Prostate gland (tissue), 2 donors: ENCODE measurements around the gene SH3BGRL3.

Experiments
- POLR2A ChIP-seq: fragments of 450-650 bp; IDR thresholded peaks from one replicate; pipeline ENCODE4 v1.6.1; 2016; ENCODE audit warnings: antibody characterized with exemption, mild to moderate bottlenecking
- TF ChIP-seq, protein P1 (sequence below), 4 experiments: fragments of 200-600 bp in 2 of 4; fragments of 450-650 bp in 2 of 4; sonication (generic) in 2 of 4; IDR thresholded peaks; 1 replicate in 3 of 4; 2 replicates in 1 of 4; pipeline ENCODE4 v1.5.1; 2016 to 2019; ENCODE audit warnings: antibody characterized with exemption in 4 of 4, mild to moderate bottlenecking in 2 of 4, moderate library complexity in 2 of 4

DNA sequence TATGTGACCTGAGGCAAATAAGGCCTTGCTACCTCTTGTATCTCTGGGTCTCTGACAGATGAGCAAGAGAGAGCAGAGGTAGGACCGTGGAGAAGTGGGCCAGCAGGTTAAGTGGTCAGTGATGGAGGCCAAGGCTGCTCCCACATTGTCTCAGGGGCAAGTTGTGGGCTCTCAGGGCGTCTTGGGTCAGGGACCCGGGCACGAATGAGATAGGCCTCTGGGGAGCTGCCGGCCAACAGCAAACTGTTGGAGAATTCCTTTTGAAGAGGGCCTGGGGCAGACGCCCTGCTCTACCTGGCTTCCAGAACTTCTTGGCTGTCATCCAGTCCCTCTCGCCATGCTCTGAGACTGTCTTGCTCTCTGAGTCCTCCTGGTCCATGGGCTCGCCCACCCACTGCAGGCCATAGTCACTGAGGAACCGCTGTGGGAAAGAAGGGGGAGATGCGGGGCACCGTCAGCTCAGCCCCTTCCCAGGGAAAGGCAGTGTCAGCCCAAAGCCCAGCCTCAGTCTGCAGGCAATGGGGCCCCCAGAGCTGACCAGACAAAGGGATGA, 14.1 kb downstream of the SH3BGRL3 start:
- TF ChIP-seq, protein P1, sequence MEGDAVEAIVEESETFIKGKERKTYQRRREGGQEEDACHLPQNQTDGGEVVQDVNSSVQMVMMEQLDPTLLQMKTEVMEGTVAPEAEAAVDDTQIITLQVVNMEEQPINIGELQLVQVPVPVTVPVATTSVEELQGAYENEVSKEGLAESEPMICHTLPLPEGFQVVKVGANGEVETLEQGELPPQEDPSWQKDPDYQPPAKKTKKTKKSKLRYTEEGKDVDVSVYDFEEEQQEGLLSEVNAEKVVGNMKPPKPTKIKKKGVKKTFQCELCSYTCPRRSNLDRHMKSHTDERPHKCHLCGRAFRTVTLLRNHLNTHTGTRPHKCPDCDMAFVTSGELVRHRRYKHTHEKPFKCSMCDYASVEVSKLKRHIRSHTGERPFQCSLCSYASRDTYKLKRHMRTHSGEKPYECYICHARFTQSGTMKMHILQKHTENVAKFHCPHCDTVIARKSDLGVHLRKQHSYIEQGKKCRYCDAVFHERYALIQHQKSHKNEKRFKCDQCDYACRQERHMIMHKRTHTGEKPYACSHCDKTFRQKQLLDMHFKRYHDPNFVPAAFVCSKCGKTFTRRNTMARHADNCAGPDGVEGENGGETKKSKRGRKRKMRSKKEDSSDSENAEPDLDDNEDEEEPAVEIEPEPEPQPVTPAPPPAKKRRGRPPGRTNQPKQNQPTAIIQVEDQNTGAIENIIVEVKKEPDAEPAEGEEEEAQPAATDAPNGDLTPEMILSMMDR (IDR thresholded peaks at IDR 0.05): no peak
- no peak for TF ChIP-seq POLR2A
